Spinal cord (tissue), 10 donors: ENCODE results near the gene ALDH1A1. TPM values are rescaled to one million over a fixed set of nuclear protein-coding genes. Genes with fewer than 3 reads are reported as not detected.

Experiments
- DNase-seq, 6 donors: peaks; one replicate each; pipeline versions ENCODE4 v3.0.0 to v3.0.0-alpha.2; 2013 to 2015; ENCODE audit warnings: low spot score in 6 of 6, low read depth in 4 of 6
- H3K27ac ChIP-seq: one replicate; pipeline ENCODE4 v1.5.1; 2013; ENCODE audit warnings: low read depth, low read length, control low read depth
- H3K27me3 ChIP-seq: one replicate; pipeline ENCODE4 v1.6.1; 2013; ENCODE audit warnings: low read length; ENCODE audit not compliant: control insufficient read depth, insufficient read depth
- H3K36me3 ChIP-seq: one replicate; pipeline ENCODE4 v1.6.1; 2013; ENCODE audit warnings: low read length; ENCODE audit not compliant: control insufficient read depth, insufficient read depth
- H3K4me1 ChIP-seq: one replicate; pipeline ENCODE4 v1.6.1; 2013; ENCODE audit warnings: low read length; ENCODE audit not compliant: control insufficient read depth, insufficient read depth
- H3K4me3 ChIP-seq: one replicate; pipeline ENCODE4 v1.5.1; 2013; ENCODE audit warnings: low read depth, low read length, control low read depth
- H3K9me3 ChIP-seq: one replicate; pipeline ENCODE4 v1.6.1; 2013; ENCODE audit warnings: low read length; ENCODE audit not compliant: control insufficient read depth, insufficient read depth
- WGBS: methylation state at CpG from one replicate; pipeline ENCODE4 v1.1.5; 2013; ENCODE audit warnings: missing lambda C conversion rate; ENCODE audit not compliant: insufficient coverage; 5-methylcytosine and 5-hydroxymethylcytosine counted together
- polyA plus RNA-seq, 2 donors: library from polyadenylated mRNA; unstranded; fragments of 120-200 nt; gene quantifications; one replicate each; pipeline ENCODE4 v1.2.1, GENCODE V29; 2013; ENCODE audit not compliant: insufficient read length in 2 of 2
- total RNA-seq, 2 donors: library from RNA; depleted of rRNA in 1 of 2; stranded (reverse); fragments of 120-200 nt in 1 of 2; fragments of >200 nt in 1 of 2; gene quantifications; one replicate each; pipeline versions ENCODE4 v1.2.3 to v1.2.4, GENCODE V29; 2013 to 2014
- donor health status: healthy.

The ALDH1A1 gene
- total and polyA plus RNA-seq, 4 donors: 7.2 to 74.5 (median 18.5) TPM

- Histone ChIP-seq H3K27ac (no peak overlapping the region), H3K4me1 (no peaks in the 10 kb centered on the region), H3K4me3 (no peak overlapping the region), H3K9me3 (no peaks in the 10 kb centered on the region), H3K36me3 (no peaks in the 10 kb centered on the region), H3K27me3 (no peaks in the 10 kb centered on the region)
- no peak for DNase-seq
- no CpG with 5 or more reads among the region's 1 CpG for WGBS
These were observed 50.6 kb downstream of the ALDH1A1 start for GRCh38 chr9:72902268-72902667.

DNA sequence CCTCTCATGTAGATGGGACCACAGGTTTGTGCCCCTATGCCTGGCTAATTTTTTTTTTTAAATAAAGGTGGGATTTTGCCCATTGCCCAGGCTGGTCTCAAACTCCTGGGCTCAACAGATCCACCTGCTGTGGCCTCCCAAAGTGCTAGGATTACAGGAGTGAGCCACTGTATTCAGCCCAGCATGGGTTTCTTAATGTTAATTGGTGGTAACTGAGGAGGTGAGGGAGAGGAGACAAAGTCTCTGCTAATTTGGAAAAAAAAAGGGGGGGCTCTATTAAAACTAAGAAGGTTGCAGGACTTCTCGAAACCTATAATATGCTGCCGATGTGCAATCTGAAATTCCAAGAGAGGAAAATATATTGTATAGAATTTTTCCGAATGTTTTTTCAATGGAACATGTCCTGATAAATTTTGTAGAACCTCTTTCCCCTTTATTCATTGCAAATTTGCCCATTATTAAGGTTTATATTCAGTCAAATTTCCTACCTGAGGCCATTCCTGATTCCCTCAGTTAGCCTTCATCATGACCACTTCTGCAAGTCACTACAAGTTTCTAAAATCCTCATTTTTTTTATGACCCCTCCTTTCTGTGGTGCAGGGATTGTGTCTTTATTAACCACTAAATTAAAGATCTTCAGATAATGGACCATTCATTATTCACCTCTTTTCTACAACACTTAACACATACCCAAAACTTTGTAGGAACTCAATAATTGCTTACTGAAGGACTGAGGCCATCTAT lies 52.9 kb downstream of the ALDH1A1 start:
- Histone ChIP-seq H3K9me3 (no peaks in the 10 kb centered on the region), H3K36me3 (no peaks in the 10 kb centered on the region), H3K27me3 (no peaks in the 10 kb centered on the region), H3K4me1 (no peaks in the 10 kb centered on the region), H3K27ac (no peak overlapping the region), H3K4me3 (no peak overlapping the region)
- 100% methylated on average over 2 of the region's 3 CpGs for WGBS
- DNase-seq: no peak

DNA sequence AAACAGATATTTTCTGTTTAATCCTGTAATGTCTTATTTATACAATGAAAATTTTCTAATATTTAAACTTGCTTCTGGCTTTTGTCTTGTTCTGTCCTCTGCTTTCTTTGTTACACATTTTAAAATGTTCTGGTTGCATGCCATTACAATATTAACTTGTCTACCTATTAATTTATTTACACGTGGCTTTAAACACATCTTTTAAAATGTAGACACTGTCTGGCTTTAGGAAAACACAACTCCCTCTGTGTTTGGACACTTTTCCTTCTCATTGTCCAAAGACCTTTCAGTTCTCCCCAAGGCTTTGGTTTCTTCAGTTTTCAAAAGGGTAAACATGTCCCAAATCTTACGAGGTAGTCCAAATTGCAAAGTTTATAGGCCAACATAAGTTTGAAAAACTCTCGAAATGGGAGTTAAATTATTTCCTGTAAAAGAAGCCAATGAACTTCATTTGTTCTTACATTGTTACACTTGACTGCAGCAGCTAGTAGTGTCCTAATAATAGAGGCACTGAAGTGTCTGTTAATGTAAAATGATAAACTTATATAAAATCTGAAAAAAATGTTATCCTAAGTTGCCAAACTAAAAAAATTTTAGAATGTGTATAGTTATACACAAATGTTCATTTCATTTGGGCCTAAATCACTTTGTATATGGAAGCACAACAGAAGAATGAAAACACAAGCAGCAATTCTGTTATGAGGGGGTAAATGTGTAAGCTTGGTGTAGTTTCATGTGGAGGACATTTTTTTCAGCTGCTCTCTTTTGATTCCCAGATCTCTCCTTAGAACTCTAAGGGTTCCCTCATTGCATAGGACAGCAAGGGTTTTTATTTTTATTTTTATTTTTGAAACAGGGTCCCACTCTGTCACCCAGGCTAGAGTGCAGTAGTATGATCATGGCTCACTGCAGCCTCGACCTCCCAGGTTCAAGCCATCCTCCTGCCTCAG lies 53.8 kb downstream of the ALDH1A1 start:
- H3K9me3 ChIP-seq: no peaks in the 10 kb centered on the region
- no peaks in the 10 kb centered on the region for H3K27me3 ChIP-seq
- DNase-seq: no peak
- H3K4me3 ChIP-seq: no peak overlapping the region
- H3K27ac ChIP-seq: no peak overlapping the region
- no peaks in the 10 kb centered on the region for H3K36me3 ChIP-seq
- 20% methylated on average over 1 of the region's 4 CpGs for WGBS
- no peaks in the 10 kb centered on the region for H3K4me1 ChIP-seq

- no peaks in the 10 kb centered on the region for H3K9me3 ChIP-seq
- no CpG with 5 or more reads among the region's 2 CpGs for WGBS
- no peak for DNase-seq
- no peaks in the 10 kb centered on the region for H3K36me3 ChIP-seq
- no peaks in the 10 kb centered on the region for H3K27me3 ChIP-seq
- no peaks in the 10 kb centered on the region for H3K4me1 ChIP-seq
- H3K4me3 ChIP-seq: no peak overlapping the region
- no peak overlapping the region for H3K27ac ChIP-seq
These were observed 54.5 kb downstream of the ALDH1A1 start for GRCh38 chr9:72898360-72898759.

- Histone ChIP-seq H3K9me3 (no peaks in the 10 kb centered on the region), H3K4me3 (no peak overlapping the region), H3K27me3 (no peaks in the 10 kb centered on the region), H3K4me1 (no peaks in the 10 kb centered on the region), H3K27ac (no peak overlapping the region), H3K36me3 (no peaks in the 10 kb centered on the region)
- DNase-seq: no peak
- WGBS: no CpG with 5 or more reads among the region's 3 CpGs
These were observed 55.7 kb downstream of the ALDH1A1 start for GRCh38 chr9:72897069-72897649.

DNA sequence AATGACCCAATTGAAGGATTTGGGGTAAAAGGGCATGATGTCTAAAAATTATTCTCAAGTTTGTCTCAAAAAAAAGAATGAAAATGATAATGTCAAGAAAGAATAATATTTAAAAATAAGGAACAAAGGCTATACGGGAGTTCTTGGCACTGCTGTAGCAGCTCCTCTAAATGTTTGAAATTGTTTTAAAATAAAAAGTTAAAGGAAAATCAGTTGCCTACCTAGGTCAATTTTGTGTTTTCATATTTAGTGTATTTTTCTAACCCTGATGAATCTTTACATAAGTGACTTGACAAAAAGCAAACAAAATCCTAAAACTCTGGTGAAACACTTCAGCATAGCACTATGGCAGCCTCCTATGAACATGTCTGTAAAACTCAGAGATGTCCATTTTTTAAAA lies 56.4 kb downstream of the ALDH1A1 start:
- DNase-seq: no peak
- Histone ChIP-seq H3K36me3 (no peaks in the 10 kb centered on the region), H3K4me1 (no peaks in the 10 kb centered on the region), H3K9me3 (no peaks in the 10 kb centered on the region), H3K27ac (no peak overlapping the region), H3K4me3 (no peak overlapping the region), H3K27me3 (no peaks in the 10 kb centered on the region)
- WGBS: 100% methylated on average over 1 of the region's 1 CpG

GRCh38 chr9:72895122-72895521 lies 57.7 kb downstream of the ALDH1A1 start:
- H3K4me1 ChIP-seq: no peaks in the 10 kb centered on the region
- no peaks in the 10 kb centered on the region for H3K27me3 ChIP-seq
- no peak overlapping the region for H3K27ac ChIP-seq
- H3K4me3 ChIP-seq: no peak overlapping the region
- no peak for DNase-seq
- no peaks in the 10 kb centered on the region for H3K9me3 ChIP-seq
- no peaks in the 10 kb centered on the region for H3K36me3 ChIP-seq
- no CpG with 5 or more reads among the region's 2 CpGs for WGBS

- Histone ChIP-seq H3K4me3 (no peak overlapping the region), H3K36me3 (no peaks in the 10 kb centered on the region), H3K4me1 (no peaks in the 10 kb centered on the region), H3K9me3 (no peaks in the 10 kb centered on the region), H3K27ac (no peak overlapping the region), H3K27me3 (no peaks in the 10 kb centered on the region)
- DNase-seq: no peak
- 96% methylated on average over 3 of the region's 5 CpGs for WGBS
These were observed 58.5 kb downstream of the ALDH1A1 start for GRCh38 chr9:72894342-72894741.

DNA sequence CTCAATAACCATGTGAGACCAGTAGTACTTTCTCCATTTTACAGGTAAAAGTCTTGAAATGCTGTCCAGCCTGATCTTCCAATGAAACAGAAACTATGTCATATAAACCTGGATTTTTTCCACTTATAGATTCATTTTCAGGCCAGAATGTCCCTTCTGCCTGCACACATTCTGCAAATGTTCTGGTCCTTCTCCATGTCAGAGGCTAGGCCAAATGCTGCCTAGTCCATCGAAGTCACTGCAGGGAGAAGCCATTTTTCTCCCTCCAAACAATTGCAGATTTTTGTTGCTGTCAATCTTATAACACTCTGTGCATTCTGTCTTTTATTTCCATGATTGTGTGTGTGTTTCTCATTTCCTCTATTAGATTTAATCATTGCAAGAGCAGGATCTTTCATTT lies 59.4 kb downstream of the ALDH1A1 start:
- no peaks in the 10 kb centered on the region for H3K36me3 ChIP-seq
- H3K4me1 ChIP-seq: no peaks in the 10 kb centered on the region
- H3K27ac ChIP-seq: no peak overlapping the region
- no peak for DNase-seq
- no peak overlapping the region for H3K4me3 ChIP-seq
- no peaks in the 10 kb centered on the region for H3K27me3 ChIP-seq
- H3K9me3 ChIP-seq: no peaks in the 10 kb centered on the region
- WGBS: 86% methylated on average over 1 of the region's 1 CpG
